ENCODE measurements around the gene PCDH11X.
"Not testable (repeated sequence)": the region's sequence is repeated elsewhere in the genome, so short reads cannot be mapped to it uniquely, and the experiment has no call there.

PCDH11X gene

GRCh38 chrX:91779135-91779534 lies at the start of gene PCDH11X:
Gene PCDH11X (plus strand): TSS chrX:91779375. CDS start chrX:91835505, 56,130 bp downstream.
- DNase-seq (ENCODE audit: extremely low spot score); CTCF ChIA-PET; POLR2A ChIA-PET: not testable (repeated sequence)

- POLR2A ChIA-PET; CTCF ChIA-PET; DNase-seq (ENCODE audit: extremely low spot score): not testable (repeated sequence)
These were observed 31.7 kb upstream of the PCDH11X start for GRCh38 chrX:91747446-91747845.

GRCh38 chrX:91753022-91753421 lies 26.2 kb upstream of the PCDH11X start:
- CTCF ChIA-PET; DNase-seq (ENCODE audit: extremely low spot score); POLR2A ChIA-PET: not testable (repeated sequence)

- DNase-seq (ENCODE audit: extremely low spot score); POLR2A ChIA-PET: not testable (repeated sequence)
These were observed 8.3 kb upstream of the PCDH11X start for GRCh38 chrX:91770619-91771488.

GRCh38 chrX:91773943-91774342 lies 5.2 kb upstream of the PCDH11X start:
- CTCF ChIA-PET; POLR2A ChIA-PET; DNase-seq (ENCODE audit: extremely low spot score): not testable (repeated sequence)

More at GRCh38 chrX:91770619-91771488, 8.3 kb upstream of the PCDH11X start:
- CTCF ChIA-PET, result not testable (repeated sequence)

- CTCF ChIA-PET; DNase-seq (ENCODE audit: extremely low spot score); POLR2A ChIA-PET: not testable (repeated sequence)
These were observed 833 bp downstream of the PCDH11X start for GRCh38 chrX:91780008-91780407.

GRCh38 chrX:91780698-91781097 lies 1.5 kb downstream of the PCDH11X start:
- POLR2A ChIA-PET; DNase-seq (ENCODE audit: extremely low spot score); CTCF ChIA-PET: not testable (repeated sequence)

GRCh38 chrX:91781553-91782298 lies 2.6 kb downstream of the PCDH11X start:
- POLR2A ChIA-PET; DNase-seq (ENCODE audit: extremely low spot score); CTCF ChIA-PET: not testable (repeated sequence)

- CTCF ChIA-PET; DNase-seq (ENCODE audit: extremely low spot score); POLR2A ChIA-PET: not testable (repeated sequence)
These were observed 3.6 kb downstream of the PCDH11X start for GRCh38 chrX:91782825-91783224.

- CTCF ChIA-PET; DNase-seq (ENCODE audit: extremely low spot score); POLR2A ChIA-PET: not testable (repeated sequence)
These were observed 38.4 kb downstream of the PCDH11X start for GRCh38 chrX:91817537-91817936.

- POLR2A ChIA-PET; CTCF ChIA-PET; DNase-seq (ENCODE audit: extremely low spot score): not testable (repeated sequence)
These were observed 46.1 kb downstream of the PCDH11X start for GRCh38 chrX:91825321-91825720.

Measured in HEK293T (cell line).